Activated effector memory CD4-positive, alpha-beta T cell treated with Interleukin-2 at 50 U/mL for 16 hours (primary cell): ENCODE results near the gene VANGL2.

Source experiments
- DNase-seq: peaks from one replicate; pipeline ENCODE4 v3.0.0-alpha.2; 2020

Gene VANGL2

DNA sequence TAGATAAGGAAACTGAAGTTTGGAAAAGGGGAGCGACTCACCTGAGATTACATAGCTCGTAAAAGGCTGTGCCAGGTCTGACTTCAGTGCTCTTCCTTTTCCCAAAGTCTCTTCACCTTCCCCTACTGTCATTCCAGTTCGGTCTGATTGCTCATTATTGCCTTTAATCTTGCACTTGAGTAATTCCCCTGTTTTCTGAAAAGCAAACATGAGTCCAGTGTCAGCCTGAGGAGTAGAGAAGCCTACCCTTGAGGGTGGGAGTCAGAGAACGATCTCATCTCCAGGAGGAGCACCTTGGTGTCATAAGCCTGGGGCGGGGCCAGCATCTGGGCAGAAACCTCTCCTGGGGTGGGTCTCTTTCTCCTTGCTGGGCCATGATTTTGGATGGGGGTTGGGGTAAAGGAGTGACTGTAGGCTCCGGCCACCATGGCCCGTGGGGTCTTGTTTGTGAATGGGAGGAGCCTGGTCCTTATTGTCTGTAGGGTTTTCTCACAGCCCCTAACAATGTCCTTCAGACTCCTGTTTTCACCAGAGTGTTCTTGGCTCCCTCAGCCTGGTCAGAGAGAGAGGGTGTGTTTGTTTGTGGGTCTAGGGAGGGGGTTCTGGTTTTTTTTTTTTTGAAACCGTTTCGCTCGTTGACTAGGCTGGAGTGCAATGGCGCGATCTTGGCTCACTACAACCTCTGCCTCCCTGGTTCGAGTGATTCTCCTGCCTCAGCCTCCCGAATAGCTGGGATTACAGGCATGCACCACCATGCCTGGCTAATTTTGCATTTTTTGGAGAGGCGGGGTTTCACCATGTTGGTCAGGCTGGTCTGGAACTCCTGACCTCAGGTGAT lies 6.0 kb downstream of the VANGL2 start:
- no peak for DNase-seq

DNA sequence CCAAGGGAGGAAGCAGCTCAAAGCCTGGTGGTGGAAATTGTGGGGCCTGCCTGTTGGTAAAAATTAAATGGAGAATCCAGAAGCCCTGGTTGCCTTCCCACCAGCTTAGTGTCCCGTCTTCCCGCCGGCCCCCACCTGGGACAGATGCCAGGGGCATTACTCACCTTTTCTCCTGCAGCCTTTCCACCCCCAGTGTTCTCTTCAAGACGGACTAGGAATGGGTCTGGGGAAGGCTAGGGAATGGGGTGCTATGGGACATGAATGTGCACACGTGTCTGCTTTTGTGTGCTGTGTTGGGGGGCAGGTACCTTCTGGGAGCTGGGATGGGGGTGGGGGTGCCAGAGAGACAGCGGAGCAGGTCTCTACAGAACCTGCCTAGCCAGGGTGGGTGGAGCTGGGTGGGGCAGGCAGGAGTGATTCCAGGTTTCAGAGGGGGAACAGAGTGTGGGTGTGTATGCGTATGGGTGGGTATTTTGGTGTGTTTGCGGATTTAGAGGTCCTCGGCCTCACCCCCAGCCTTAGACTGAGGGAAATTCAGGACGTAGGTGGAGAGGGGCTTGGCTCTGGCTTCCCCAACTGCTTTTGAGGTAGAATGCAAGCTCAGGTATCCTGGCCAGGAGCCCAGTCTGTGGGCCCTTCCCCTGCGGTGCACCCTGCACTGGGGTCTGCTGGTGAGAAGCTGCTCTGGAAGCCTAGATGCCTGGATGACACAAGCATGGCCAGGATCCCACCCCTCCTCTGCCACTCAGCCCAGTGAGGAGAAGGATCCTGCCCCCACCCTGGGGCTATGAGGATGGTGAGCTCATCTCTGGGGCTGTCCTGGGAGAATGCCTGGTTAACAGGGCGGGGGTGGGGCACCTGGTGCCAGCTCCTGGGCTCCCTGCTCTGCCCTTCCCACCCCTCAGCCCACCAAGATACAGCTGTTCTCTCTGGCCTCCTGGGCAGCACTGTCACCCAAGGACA lies 7.8 kb downstream of the VANGL2 start:
- DNase-seq: no peak

DNA sequence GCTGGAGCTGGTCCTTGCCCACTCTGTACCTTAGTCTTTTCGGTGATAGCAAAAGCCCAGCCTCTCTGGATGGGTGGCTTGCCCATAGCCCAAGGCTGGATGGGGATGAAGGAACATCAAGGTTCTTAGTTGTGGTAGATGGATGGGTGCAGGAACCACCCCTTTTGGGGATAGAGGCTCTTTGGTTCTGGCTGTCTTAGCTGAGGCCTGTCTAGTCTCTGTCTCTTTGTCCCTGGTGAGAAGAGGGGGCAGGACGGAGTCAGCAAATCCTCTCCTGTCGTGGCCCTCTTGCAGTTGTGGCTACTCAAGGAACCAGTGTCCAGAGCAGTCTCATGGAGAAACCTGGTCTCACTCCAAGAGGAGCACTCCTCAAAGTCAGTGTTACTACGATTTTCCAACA lies 8.5 kb downstream of the VANGL2 start:
- DNase-seq: no peak

DNA sequence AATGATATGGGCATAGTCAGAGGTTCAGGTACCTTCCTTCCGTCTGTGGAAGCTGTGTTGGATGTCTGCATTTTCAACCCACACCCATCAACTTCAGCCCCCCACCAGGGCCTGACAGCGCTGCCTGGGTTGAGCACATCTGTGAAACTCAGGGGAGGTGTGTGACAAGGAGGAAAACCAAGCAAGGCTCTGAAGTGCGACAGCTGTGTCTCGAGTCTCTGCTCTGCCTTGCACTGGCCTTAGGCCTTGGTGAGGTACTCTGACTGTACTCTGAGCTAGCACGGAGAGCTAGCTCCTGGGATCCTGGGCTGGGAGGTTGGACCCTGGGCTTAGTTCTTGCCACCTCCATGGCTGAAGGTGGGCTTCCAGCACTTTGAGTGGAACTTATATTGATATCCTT lies 9.1 kb downstream of the VANGL2 start:
- DNase-seq: no peak

DNA sequence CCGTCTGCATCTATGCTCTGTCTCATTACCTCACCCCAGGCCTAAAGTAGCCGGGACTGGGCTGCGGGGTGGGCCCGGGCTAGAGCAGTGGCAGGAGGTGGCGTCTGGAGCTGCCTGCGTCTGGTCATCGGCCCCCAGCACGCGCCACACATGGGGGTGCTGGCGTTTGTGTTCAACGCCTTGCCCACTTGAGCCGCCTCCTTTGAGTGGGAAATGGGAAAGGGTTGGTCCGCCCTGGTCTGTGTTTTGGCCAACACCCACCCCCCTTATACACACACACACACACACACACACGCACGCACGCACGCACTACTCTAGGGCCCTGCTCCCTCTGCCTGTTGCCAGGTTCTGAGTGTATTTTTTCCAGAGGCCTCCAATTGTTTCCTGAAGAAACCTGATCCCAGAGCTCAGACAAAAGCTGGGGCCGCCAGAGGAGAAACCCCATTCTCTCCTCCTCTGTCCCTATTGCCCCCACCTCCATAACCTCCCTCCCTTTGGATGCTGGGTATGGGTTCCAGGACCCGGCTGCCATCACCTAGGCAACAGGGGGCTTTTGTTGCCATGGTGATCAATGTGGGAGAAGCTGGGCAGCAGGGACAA lies 10.1 kb downstream of the VANGL2 start:
- no peak for DNase-seq

DNA sequence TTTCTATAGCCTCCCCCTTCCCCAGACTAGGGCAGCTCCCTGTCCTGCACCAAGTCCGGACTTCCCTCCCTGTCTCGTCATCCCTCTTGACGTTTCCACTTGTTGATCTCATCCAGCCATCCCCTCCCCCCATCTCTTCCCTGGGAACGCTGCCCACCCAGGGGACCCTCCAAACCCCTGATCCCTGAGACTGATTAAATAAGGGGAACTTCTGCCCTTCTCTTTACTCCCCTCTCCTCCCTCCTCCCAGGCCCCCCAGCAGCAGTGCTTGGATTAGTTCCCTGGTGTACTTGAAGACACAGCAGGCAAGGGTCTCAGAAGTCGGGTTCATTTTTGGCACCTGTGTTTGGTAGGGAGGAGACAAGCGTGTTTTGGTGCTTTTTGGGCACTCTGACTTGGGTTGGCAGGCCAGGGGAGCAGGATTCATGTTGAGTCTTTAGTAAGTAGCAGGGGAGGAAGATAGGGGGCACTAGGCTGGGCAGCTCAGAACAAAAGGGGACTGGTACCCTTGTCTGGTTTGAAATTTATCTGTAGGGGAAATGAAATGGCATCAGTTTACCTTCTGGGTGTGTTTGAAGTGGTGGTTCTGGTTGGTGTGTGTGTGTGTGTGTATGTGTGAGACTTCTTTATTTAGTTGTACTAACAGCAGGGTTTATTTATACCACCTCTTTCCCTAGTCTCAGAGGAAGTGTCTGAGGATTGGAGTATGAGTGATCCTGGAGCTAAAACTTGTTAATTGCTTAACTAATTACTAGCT lies 11.1 kb downstream of the VANGL2 start:
- no peak for DNase-seq

DNA sequence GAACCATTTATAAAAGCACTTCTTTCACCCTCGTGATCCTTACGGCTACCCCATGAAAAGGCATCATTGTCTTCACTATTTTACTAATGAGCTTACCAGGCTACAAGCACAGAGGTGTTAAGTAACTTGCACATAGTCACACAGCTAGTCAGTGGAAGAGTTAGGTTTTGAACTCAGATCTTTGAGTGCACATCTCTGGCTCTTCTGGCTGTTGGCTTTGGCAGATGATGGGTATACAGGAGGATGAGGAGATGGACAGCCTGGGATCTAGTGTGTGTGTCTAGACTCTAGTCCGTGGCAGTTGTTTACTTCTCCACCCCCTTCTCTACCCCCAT lies 11.6 kb downstream of the VANGL2 start:
- DNase-seq: no peak

DNA sequence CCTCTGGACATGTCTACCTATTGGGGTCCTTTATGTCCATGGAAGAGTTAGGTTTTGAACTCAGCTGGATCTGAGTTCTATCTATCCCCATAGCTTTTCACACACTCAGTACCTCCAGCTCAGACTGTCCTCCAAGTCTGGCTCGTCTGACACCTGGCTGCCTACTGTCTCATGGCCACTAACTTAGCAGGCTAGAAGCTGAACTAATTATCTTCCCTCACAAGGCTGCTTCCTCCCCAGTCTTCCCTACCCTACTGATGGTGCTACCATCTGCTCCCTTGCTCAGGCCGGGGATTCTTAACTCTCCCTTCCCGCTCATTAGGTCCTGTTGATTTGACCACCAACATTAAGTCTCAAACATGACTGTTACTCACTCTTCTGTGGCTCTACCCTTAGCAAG lies 13.4 kb downstream of the VANGL2 start:
- DNase-seq: no peak

DNA sequence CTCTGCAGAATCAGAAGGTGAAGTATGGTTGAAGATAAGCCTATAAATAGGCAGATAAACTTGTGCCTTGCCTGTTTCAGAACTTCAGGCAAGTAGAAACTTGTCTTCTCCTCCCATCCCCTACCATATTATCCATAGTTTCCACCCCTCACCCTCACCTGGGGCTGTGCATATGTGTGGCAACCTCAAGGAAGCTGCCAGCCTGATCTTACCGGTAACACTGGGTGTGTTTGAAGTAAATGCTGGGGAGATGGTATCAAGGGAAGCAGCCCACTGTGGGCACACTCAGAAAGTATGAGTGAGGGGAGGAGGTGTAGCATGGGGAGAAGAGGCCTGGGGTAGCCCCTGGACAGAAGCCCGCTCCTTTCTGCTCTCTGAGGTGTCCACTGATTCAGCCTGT lies 14.5 kb downstream of the VANGL2 start:
- DNase-seq: no peak

DNA sequence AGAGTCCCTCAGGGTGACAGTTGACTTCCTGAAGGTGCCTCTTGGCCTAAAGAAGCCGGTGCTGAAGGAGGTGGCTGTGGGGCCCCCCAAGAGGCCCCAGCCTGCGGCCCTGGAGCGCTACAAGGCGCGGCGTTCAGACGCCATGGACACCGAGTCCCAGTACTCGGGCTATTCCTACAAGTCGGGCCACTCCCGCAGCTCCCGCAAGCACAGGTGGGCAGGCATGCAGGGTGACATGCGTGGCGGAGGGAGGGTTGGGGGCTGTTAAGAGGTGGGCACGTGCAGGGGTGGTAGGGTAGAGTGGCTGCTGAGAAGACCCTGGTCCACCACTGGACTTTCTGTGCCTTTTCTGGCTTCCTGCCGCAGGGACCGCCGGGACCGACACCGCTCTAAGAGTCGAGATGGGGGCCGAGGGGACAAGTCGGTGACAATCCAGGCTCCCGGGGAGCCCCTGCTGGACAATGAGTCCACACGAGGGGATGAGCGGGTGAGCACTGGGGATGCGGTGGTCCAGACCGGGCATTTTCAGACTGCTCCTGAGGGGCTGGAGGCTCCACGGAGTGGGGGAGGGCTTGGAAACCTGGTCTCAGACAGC lies 15.4 kb downstream of the VANGL2 start:
- no peak for DNase-seq

DNA sequence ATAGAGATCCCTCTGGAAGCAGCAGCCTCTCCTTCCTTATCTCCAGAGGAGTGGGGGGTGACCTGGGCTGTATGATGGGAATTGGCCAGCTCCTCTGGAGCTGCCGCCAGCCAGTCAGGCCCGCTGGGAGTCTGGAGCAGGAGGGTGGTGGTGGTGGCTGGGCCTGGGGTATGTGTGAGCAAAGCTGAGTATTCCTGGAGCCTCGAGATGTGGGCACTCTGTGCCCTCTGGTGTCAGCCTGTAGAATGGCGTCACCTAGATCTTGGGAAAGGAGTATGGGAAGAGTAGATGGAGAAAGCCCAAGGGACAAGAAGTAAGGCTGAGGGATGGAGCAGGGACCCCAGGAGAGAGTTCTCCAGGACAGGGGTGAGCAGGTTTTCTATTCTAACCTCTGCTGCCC lies 16.0 kb downstream of the VANGL2 start:
- no peak for DNase-seq

DNA sequence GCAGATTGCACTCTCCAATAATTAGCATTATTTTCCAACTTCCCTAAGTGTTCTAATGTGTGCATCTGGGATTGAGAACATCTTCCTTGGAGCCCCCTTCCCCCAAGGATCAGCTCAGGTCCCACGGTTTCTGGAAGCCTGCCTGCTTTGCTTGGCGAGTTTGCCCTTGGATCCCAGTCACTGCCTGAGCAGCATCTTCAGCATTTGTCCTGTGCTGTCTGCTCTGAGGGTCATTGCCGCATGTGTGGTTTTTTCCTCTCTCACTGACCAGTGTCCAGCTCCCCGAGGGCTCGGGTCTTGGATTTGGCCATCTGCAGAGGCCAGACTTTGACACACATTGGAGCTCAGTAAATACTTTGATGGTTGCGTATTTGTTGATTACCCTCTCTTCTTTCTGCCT lies 18.1 kb downstream of the VANGL2 start:
- DNase-seq: no peak

DNA sequence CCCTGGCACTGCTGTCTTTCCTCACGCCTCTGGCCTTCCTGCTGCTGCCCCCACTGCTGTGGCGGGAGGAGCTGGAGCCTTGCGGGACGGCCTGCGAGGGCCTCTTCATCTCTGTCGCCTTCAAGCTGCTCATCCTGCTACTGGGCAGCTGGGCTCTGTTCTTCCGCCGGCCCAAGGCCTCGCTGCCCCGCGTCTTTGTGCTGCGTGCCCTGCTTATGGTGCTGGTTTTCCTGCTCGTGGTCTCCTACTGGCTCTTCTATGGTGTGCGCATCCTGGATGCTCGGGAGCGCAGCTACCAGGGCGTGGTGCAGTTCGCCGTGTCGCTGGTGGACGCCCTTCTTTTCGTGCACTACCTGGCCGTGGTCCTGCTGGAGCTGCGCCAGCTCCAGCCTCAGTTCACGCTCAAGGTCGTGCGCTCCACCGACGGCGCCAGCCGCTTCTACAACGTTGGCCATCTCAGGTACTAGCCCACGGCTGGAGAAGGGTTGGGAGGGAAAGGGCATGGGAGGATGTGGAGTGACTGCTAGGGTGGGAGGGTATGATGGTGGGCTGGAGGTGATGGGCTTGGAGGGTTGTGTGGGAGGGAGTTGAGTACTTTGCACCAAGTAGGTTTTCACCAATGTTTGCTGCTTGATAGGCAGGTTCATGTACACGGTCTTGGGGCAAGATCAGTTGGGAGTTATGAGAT lies 18.9 kb downstream of the VANGL2 start:
- DNase-seq: no peak

DNA sequence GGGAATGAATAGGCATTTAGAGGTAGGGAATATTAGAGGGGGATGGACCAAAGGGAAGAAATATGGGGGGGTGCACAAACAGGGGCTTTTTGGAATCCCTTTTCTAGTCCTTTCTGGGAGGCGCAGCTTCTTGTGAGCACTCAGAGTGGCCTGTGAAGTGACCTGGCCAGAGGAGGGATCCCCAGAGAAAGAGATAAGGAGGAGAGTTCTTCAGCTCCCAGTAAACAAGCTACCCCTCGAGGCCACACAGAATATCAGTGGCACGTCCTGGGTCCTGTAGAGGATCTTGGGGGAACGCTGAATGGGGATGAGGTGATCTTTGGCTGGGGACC lies 19.4 kb downstream of the VANGL2 start:
- no peak for DNase-seq

DNA sequence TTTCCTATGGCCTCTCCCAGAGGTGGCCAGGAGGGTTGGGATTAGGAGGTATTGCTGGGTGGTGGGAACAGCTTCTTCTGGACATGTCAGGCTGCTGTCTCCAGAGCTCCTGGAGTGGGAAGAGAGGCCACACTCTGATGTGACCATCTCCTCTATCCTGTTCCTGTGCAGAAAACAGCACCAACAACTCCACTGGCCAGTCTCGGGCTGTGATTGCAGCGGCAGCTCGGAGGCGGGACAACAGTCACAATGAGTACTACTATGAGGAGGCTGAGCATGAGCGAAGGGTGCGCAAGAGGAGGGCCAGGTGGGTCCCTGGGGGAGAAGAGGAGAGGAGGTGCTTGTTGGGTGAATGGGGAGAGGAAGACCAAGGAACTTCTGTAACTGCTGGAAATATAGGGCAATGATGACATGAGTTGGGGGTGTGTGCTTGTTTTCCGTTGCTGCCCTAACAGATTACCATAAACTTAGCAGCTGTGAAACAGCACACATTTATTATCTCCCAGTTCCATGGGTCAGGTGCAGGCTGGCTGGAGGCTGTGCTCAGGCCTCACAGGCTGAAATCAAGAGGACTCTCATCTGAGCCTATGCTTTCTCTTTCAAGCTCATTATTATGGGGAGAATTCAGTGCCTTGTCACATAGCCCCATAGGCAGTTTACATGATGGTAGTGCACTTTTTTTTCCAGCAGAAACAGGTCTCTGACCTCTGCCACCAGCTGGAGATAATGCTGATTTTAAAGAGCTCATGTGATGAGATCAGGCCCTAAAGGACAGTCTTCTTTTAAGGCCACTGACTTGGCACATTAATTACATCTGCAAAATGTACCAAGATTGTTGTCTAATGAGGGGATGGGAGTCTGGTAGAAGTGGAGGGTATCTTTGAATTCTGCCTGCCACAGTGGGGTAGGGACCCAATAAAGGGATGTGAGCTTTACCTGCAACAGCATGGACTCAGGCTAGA lies 20.8 kb downstream of the VANGL2 start:
- DNase-seq: no peak

DNA sequence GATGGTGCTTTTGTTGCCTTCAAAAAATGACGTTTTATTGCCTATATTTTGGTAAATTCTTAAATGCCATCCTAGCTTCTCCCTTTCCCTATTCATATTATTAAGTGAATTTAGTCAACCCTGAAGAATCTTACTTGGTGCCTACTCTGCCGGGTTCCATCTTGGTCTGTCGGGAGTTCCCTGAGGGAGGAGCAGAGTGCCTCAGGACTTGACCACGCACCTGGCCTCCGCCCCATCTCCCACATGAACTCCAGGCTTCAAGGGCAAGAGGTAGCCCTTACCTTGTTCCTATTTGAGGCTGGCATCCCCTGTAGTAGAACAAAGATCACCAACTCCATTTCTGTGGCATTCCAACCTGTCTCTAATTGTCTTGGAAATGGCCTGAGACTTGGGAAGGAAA lies 21.5 kb downstream of the VANGL2 start:
- DNase-seq: no peak

DNA sequence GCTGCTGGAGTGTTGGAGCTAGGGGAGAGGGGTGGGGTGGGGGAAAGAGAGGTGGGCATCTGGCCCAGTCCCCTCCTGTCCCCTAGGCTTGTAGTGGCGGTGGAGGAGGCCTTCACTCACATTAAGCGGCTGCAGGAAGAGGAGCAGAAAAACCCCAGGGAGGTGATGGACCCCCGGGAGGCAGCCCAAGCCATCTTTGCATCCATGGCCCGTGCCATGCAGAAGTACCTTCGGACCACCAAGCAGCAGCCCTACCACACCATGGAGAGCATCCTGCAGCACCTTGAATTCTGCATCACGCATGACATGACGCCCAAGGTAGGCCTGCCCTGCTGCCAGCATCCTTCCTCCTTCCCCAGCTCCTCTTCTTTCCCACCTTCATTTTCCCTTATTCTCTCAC lies 23.6 kb downstream of the VANGL2 start:
- DNase-seq: no peak

DNA sequence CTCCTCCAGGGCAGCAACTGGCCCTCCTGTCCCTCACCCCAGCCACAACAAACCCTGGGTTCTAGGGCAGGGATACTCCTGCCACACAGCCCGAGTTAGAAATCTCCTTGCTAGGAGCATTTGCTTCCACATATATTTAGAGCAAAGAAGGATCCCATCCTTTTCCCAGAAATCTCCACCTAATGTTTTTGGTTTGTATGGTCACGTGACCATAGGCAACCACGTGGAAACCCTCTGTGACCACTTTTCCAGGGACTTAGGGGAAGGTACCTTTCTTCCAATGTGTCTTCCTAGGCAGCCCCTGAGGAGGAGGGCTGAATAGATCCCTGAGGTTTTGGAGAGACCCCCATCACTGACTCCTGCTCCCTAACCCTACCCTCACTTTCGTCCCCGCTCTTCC lies 25.5 kb downstream of the VANGL2 start:
- no peak for DNase-seq

DNA sequence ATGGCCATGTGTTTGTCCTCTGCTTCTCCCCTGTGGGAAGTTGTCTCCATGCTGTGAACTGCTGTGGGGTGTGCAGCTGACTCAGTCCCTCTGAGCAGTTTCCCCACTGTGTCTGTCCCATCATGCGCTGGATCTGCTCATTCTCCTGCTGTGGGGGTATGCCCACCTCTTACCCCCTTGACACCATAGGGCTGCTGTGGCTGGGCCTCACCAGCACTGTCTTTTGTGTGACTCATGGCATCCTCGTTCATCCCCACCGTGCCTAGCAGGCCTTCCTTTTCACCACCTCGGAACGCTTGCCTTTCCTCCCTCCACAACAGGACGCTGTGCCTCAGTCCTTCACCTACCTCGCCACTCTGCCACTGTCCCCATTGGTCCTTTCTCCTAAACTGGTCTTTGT lies 27.3 kb downstream of the VANGL2 start:
- no peak for DNase-seq

DNA sequence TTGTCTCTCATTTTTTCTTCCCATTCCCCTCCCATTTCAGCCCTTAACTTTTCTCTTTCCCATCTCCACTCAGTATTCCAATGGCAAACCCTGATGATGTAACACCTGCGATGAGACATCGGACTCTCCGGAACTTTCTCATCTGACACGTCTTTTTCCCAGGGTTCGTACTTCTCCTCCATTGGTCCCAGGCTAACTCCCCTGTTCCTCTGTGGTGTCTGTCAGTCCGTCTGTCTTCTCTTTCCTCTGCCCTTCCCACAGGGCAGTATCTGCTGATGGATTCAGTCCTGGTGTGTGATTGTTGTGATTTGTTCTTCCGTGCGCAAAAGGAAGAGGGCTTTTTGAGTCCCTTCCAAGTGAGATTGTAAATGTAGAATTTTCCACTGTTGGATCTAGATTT lies 27.7 kb downstream of the VANGL2 start:
- DNase-seq: no peak

DNA sequence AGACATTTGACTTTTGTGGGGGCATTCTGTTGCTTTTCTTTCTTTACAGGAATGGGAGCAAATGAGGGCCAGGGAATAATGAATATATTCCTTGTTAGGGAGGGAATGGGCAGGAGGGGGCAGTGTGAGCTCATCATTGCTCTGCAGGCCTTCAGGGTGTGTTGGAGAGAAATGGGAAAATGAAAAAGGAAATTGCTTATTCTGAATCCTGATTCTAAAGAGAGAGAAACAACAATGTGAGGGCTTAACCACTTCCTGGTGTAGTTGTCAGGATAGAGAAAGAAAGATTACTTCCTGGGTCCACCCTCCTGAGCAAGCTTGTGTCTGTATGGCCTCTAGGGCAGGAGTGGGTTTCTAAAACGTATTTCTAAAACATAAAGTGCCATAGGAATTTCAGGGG lies 28.3 kb downstream of the VANGL2 start:
- DNase-seq: no peak
